GM12873 (cell line): Measurements from ENCODE around the gene EBF4.

ENCODE experiments used
- TF ChIP-seq, protein P1 (sequence below): IDR thresholded peaks from 2 replicates; pipeline ENCODE4 v1.5.1; 2012; ENCODE audit warnings: low read depth, mild to moderate bottlenecking, moderate library complexity, low read length, control low read depth; ENCODE audit not compliant: insufficient read depth; ENCODE audit errors: missing control alignments

EBF4 gene

DNA sequence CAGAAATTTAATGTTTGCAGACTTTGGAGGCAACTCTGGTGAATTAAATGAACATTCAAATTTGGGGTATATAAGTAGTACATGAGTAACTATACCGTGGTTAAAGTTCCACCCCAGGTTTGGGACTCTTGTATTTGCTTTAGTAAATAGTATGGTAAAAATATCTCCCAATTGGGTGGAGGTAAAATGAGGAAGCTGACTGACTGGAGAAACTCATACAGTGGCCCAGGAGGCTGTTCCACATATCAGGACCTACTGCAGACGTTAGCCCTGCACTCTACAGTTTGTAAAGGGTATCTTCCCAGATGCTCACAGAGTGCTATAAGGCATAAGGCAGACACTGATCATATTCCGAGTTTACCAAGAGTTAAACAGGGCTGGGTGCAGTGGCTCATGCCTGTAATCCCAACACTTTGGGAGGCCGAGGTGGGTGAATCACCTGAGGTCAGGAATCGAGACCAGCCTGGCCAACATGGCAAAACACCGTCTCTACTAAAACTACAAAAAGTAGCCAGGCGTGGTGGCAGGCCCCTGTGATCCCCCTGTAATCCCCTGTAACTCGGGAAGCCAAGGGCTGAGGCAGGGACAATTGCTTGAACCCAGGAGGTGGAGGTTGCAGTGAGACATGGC, 54.2 kb downstream of the EBF4 start:
- TF ChIP-seq, protein P1, sequence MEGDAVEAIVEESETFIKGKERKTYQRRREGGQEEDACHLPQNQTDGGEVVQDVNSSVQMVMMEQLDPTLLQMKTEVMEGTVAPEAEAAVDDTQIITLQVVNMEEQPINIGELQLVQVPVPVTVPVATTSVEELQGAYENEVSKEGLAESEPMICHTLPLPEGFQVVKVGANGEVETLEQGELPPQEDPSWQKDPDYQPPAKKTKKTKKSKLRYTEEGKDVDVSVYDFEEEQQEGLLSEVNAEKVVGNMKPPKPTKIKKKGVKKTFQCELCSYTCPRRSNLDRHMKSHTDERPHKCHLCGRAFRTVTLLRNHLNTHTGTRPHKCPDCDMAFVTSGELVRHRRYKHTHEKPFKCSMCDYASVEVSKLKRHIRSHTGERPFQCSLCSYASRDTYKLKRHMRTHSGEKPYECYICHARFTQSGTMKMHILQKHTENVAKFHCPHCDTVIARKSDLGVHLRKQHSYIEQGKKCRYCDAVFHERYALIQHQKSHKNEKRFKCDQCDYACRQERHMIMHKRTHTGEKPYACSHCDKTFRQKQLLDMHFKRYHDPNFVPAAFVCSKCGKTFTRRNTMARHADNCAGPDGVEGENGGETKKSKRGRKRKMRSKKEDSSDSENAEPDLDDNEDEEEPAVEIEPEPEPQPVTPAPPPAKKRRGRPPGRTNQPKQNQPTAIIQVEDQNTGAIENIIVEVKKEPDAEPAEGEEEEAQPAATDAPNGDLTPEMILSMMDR: no peak

DNA sequence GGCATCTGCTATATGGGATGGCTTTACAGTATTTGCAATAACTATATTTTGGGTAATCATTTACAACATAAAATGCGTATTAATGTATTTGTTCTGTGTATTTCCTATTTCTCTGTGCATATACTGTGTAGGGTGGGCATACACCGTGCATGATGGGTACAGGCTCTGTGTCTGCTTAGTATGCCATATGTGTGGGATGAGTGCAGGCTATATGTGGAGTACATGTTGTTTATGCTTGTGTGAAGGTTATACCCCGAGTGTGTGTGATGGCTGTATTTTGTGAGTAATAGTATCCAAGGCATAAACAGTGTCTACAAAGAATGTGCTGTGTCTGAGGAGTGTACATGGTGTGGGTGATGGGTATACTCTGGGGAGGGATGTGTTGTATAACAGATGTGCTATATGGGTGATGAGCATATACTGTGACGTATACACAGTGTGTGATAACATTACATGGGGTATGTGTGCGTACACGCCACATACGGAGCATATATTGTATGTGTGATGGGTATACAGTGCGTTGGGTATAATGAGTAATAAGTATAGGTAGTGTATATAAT, 55.2 kb downstream of the EBF4 start:
- TF ChIP-seq, protein P1: no peak

DNA sequence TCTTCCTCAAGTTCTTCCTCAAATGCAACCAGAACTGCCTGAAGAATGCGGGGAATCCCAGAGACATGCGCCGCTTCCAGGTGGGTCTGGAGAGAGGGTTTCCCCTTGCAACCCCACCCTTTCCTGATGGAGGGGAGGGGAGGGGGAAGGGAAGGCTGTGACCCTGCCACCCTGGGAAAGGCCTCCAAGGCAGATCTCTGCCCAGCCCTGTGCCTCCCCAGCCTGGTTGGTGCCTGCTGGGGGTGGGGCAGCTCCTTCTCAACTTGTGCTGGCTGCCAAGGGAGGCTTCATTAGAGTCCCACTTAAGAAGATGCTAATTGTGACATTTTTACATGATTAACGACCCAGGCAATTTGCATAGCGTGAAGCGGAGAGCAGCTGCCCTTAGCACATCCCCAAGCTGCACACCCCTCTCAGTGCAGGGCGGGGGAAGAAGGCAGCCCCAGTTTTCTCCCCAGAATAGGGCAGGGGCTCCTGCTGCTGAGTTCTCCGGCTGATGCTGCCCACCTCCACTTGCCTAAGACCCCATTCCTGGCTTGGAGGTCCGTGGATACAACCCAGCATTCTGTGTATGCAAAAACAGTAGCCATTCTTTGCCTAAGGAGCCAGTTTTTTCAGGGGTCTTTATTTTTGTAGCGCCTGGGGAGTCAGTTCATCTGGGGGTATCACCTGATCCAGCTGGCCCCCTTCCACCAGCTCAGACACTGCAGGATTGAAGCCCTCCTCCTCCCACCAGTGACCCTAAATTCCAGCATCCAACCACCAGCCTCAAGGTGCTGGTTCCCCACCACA, 56.2 kb downstream of the EBF4 start:
- TF ChIP-seq, protein P1: no peak

DNA sequence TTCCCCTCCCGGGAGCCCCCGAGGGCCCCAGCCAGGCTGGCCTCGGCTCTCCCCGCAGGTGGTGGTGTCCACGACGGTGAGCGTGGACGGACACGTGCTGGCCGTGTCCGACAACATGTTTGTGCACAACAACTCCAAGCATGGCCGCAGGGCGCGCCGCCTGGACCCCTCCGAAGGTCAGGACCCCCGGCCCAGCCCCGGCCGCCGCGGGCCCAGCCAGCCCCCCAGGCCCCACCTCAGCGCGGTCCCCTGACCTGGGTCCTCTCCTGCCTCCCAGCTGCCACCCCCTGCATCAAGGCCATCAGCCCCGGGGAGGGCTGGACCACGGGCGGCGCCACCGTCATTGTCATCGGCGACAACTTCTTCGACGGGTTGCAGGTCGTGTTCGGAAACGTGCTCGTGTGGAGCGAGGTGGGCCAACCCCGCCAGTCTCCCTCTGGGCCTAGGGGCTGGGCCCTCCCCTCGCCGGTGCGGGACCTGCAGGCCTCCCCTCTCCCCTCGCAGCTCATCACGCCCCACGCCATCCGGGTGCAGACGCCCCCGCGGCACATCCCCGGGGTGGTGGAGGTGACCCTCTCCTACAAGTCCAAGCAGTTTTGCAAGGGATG, 56.9 kb downstream of the EBF4 start:
- TF ChIP-seq, protein P1: no peak

DNA sequence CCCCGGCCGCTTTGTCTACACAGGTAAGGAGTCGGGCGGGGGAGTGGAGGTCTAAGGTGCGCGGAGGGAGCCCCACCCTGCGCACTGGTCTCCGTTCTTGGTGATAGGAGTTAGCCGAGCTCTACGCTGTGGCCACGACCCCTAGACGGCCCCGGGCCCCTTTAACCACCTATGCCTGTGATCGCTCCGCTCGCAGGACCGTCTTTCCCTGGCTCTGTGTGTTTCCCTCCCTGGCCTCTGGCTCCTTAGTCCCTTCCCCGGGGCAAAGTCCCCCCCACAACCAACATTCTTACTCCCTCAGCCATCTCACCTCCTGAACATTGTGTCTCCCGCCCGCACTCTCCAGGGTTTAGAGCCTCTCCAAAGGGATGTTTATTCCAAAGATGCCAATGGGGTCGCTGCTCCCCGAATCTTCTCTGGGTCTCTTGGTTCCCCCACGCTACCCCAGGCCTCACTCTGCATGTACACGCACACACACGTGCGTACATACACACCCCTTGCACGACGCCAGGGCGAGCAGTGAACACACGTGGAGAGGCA, 57.4 kb downstream of the EBF4 start:
- TF ChIP-seq, protein P1: no peak

DNA sequence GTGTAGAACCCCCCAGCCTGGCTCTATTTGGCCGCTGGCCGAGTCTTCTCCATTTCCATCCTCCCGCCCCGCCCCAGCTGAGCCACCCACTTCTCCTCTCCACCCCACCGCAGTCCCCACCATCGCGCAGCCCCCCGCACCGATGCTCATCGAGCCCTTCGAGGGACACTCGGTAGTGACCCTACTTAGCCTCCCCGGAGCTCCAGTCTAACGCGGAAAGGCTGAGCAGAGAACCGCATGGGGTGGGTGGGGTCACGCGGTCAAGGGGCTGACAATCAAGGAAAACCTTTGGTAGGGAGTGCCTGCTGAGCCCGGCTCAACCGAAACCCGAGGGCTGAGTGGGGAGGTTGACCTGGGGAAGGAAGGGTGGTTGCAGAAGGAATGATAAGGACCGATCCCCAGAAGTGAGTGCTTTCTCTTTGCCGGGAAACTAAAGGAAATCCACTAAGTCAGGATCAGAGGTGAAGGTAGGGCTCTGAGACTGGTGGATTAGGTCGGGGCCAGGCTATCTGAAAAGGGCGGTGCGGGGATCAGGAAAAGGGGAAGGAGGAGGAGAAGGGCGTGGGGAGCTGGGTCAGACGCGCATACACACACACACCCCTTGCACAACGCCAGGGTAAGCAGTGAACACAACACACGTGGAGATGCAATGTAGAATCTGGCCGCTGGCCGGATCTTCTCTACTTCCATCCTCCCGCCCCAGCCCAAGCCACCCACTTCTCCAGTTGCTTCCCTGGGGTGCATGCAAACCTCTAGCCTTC, 58.1 kb downstream of the EBF4 start:
- TF ChIP-seq, protein P1: no peak

DNA sequence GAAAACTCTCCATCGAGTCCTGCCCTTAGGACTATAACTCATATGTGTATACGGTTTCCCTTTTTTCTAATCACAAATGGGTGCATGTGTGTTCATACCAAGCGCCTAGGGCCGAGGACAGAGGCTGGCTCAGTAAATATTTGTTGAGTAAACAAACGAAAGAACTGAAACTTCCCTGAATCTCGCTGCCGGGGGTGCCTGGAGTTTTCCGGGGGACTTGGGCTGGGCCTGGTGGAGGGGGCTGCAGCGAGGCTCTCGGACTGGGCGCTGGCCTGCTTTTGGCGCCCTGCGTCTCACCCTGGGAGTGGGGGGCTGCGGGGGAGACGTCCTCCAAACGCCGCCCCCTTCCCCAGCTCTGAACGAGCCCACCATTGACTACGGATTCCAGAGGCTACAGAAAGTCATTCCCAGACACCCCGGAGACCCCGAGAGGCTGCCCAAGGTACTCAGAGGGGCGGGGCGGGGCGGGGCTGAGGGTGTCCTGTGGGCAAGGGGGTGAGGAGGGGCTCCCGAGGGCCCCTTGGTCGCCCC, 58.8 kb downstream of the EBF4 start:
- TF ChIP-seq, protein P1: no peak
